ENCODE results near the gene CDC25A. TPM values are rescaled to one million over a fixed set of nuclear protein-coding genes. Genes with fewer than 3 reads are reported as not detected.
A peak's percentile ranks its signal among the peaks of the same experiment; 100 is the strongest.

The CDC25A gene
- total and polyA plus RNA-seq, 2 of the 8 experiments (the other 6 are each of a cell fraction or from before 2014, with no cell fraction given) = 20.7 to 62.1 TPM

DNA sequence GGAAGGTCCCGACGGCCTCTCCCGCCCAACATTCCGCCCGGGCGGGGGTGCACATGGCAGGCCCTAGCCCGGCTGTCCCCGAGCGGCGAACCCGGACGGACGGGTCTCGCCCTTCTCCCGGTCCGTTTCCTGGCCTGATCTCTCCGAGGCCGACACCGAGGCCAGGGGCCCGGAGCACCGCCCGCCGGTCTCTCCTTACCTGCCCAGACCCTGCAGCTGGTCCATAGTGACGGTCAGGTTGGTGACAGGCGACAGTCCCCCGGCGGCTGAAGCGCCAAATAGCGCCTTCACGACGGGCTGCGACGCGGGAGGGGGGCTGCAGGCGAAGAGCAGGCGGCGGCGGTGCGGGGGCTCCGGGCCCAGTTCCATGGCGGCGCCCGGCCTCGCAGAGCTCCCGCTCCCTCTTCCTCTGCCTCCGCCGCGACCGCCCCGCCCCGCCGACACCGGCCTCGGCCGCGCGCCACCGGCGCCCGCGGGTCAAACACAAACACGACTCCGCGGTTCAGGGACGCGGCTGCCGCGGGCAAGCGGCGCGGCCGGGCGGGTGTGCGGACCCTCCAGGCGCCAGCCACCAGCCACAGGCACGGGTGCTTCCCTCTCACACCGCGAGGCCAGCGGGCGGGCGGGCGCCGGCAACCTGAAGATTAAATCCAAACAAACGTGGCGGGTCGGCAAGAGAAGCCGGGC, 495 bp downstream of the CDC25A start:
- no peak overlapping the region for H2BK15ac ChIP-seq (ENCODE audit: low read length)
- H2AK5ac ChIP-seq (ENCODE audit: low read depth, low read length) = no peak overlapping the region
- peak overlapping the region; percentile 35 for H3K56ac ChIP-seq (replicated peaks; ENCODE audit: insufficient read length, low read depth, low read length)
- peaks cover 0 to 12% (median 8%) of the 10 kb centered on the region in 4 experiments; a peak in 5 of 7 replicates for H3K4me1 ChIP-seq (replicated peaks in 1 of 4; ENCODE audit: control insufficient read depth in 3 of 4, insufficient read depth in 4 of 4, low read length in 3 of 4)
- no peak overlapping the region for H2BK120ac ChIP-seq (replicated peaks; ENCODE audit: low read depth, low read length)
- peak overlapping the region; percentile 83; the same call in 1 of the 2 replicates for H2BK5ac ChIP-seq (ENCODE audit: low read depth, low read length)
- peaks cover 13 to 40% (median 29%) of the 10 kb centered on the region in 4 experiments for H3K36me3 ChIP-seq (ENCODE audit: control insufficient read depth in 2 of 4, insufficient read depth in 4 of 4, low read length in 3 of 4)
- POLR2A ChIA-PET (ENCODE audit: partially characterized antibody) = interaction anchor here (0.7 to 5.1 kb wide), 20 partner anchors 9 to 362 kb away, joined by 3 to 82 read pairs (median 4); partner anchors contain the start of genes CCDC51 and ZNF589
- peaks cover 6% of the 10 kb centered on the region; the same call in 1 of the 2 replicates for H3K23me2 ChIP-seq (ENCODE audit: low read depth, low read length)
- H3K4me3 ChIP-seq (ENCODE audit: extremely low read depth in 1 of 4, insufficient read depth in 2 of 4, low read depth in 3 of 4, low read length in 4 of 4) = peak overlapping the region; percentile 65 to 98 (median 87)
- peaks cover 12 to 45% of the 10 kb centered on the region in 2 experiments for H3K79me2 ChIP-seq (ENCODE audit: control insufficient read depth in 1 of 2, insufficient read depth in 2 of 2, low read length in 2 of 2)
- CTCF ChIA-PET (ENCODE audit: partially characterized antibody) = interaction anchor here (0.6 to 2.5 kb wide), 2 partner anchors 30 to 386 kb away, joined by 3 to 8 read pairs; no protein-coding TSS in a partner anchor
- H3K4ac ChIP-seq (replicated peaks; ENCODE audit: insufficient read length, low read depth, low read length) = no peak overlapping the region
- H3K23ac ChIP-seq (ENCODE audit: insufficient read length) = no peak overlapping the region
- H2BK20ac ChIP-seq (ENCODE audit: low read length) = no peak overlapping the region
- FAIRE-seq = no peak
- no peak overlapping the region for H4K91ac ChIP-seq (replicated peaks; ENCODE audit: insufficient read length, low read length)
- H3K9me3 ChIP-seq (ENCODE audit: insufficient read depth in 2 of 2, low read depth in 1 of 2, low read length in 1 of 2) = peaks cover 0 to 2% of the 10 kb centered on the region in 2 experiments; a peak in 1 of 4 replicates
- H3K14ac ChIP-seq (ENCODE audit: insufficient read length) = no peak overlapping the region
- peak overlapping the region; percentile 91 to 96 (median 92) for H3K9ac ChIP-seq (replicated peaks in 1 of 4; ENCODE audit: extremely low read depth in 1 of 4, low read depth in 3 of 4, low read length in 3 of 4)
- H4K20me1 ChIP-seq (replicated peaks in 1 of 2; ENCODE audit: control insufficient read depth in 1 of 2, insufficient read depth in 2 of 2, low read length in 2 of 2) = peaks cover 3 to 6% of the 10 kb centered on the region in 2 experiments
- peak in 1 of 2 experiments; percentile 59 for DNase-seq (ENCODE audit: low read depth in 1 of 2, low spot score in 2 of 2)
- H3K18ac ChIP-seq (ENCODE audit: extremely low read depth, low read length) = peak overlapping the region; percentile 68; the same call in 1 of the 2 replicates
- H4K5ac ChIP-seq (ENCODE audit: insufficient read length, low read depth, low read length) = peak overlapping the region; percentile 16
- H3K4me2 ChIP-seq (ENCODE audit: insufficient read depth in 1 of 2, low read depth in 2 of 2, low read length in 2 of 2) = peak overlapping the region; percentile 85 to 97
- no peak overlapping the region for H2AFZ ChIP-seq (ENCODE audit: low read length)
- H2BK12ac ChIP-seq (ENCODE audit: low read depth, low read length) = peak overlapping the region; percentile 84; the same call in 1 of the 2 replicates
- WGBS, 2 experiments (ENCODE audit: extremely low coverage in 1 of 2, insufficient coverage in 1 of 2, insufficient read length in 1 of 2, insufficient replicate concordance in 2 of 2, low coverage in 1 of 2, low lambda C conversion rate in 2 of 2, missing lambda C conversion rate in 1 of 2) = 1% methylated on average over 68 of the region's 87 CpGs; no CpG with 5 or more reads in 1 of the 2 experiments
- H4K8ac ChIP-seq (ENCODE audit: extremely low read depth, insufficient read depth, low read length) = peak overlapping the region; percentile 97
- peak overlapping the region; percentile 74 for H3K27ac ChIP-seq (ENCODE audit: low read depth, low read length)
- no peaks in the 10 kb centered on the region for H3K27me3 ChIP-seq (replicated peaks in 1 of 4; ENCODE audit: control insufficient read depth in 3 of 4, extremely low read depth in 1 of 4, insufficient read depth in 3 of 4, low read length in 3 of 4)
- 0 out of 2 replicates have a peak, but pooled peaks cover 2% of the 10 kb centered on the region for H3K79me1 ChIP-seq (ENCODE audit: low read depth, low read length)
- no peak for TF ChIP-seq KDM1A (IDR thresholded peaks at IDR 0.05; ENCODE audit: borderline replicate concordance, low read length)
- TF ChIP-seq, protein P1, sequence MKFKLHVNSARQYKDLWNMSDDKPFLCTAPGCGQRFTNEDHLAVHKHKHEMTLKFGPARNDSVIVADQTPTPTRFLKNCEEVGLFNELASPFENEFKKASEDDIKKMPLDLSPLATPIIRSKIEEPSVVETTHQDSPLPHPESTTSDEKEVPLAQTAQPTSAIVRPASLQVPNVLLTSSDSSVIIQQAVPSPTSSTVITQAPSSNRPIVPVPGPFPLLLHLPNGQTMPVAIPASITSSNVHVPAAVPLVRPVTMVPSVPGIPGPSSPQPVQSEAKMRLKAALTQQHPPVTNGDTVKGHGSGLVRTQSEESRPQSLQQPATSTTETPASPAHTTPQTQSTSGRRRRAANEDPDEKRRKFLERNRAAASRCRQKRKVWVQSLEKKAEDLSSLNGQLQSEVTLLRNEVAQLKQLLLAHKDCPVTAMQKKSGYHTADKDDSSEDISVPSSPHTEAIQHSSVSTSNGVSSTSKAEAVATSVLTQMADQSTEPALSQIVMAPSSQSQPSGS (IDR thresholded peaks at IDR 0.05; ENCODE audit: low read length) = no peak
- TF ChIP-seq SIN3A (conservative IDR thresholded peaks at IDR 0.05 in 1 of 2, IDR thresholded peaks at IDR 0.05 in 1 of 2; ENCODE audit: low read depth in 1 of 2, low read length in 2 of 2) = 0 out of 4 replicates have a peak, but pooled peaks of 1 of the 2 experiments have one; percentile 79
- TF ChIP-seq JUND (IDR thresholded peaks at IDR 0.05; ENCODE audit: low read length) = no peak
- TF ChIP-seq HDAC6 (IDR thresholded peaks at IDR 0.05; ENCODE audit: low read depth, low read length) = no peak
- TF ChIP-seq POLR2A (IDR thresholded peaks at IDR 0.05; ENCODE audit: control extremely low read depth in 1 of 2, low read depth in 2 of 2, low read length in 2 of 2) = 0 out of 3 replicates have a peak, but pooled peaks of 1 of the 2 experiments have one; percentile 5
- TF ChIP-seq, protein P2, sequence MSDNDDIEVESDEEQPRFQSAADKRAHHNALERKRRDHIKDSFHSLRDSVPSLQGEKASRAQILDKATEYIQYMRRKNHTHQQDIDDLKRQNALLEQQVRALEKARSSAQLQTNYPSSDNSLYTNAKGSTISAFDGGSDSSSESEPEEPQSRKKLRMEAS (IDR thresholded peaks at IDR 0.05) = peak; percentile 61
- no peak for TF ChIP-seq EZH2 (IDR thresholded peaks at IDR 0.05; ENCODE audit: low read depth, low read length, severe bottlenecking)
- no peak for TF ChIP-seq SP1 (IDR thresholded peaks at IDR 0.05; ENCODE audit: low read depth, low read length)

Measured in H1 (cell line).